ENCODE data around the gene DDX24.

The DDX24 gene

DNA sequence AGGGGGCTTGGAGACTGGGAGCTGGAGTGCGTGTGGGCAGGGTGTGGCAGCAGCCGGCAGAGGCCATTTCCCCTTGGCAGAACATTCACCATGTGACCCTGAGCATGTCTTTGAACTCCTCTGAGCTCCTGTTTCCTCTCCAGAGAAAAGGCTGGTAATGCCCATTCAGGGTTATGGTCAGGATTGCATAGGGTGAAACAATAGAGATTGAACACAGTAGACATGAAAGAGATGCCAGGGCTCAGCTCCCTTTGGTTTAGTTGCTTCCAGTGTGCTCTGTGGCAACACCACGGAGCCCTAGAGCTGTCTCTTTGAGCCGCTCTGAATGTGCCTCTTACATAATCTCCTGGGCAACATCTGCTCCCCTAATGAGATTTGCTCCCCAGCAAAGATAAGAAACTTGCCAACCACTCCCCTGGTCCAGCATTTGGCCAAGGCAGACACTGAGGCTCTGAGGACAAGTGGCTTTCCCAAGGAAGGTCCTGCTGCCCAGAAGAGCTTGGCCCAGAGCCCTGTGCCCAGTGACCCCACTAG is 34.1 kb upstream of the DDX24 start:
- H3K4me1 ChIP-seq (ENCODE audit: control insufficient read depth, insufficient read depth, low read length): peaks cover 12% of the 10 kb centered on the region
- peak overlapping the region; percentile 11 for H3K27ac ChIP-seq (ENCODE audit: low read length)
- peaks cover 2 to 4% of the 10 kb centered on the region in 2 donors for H3K27me3 ChIP-seq (ENCODE audit: control insufficient read depth in 1 of 2, insufficient read depth in 2 of 2, low read length in 2 of 2)
- H3K36me3 ChIP-seq (ENCODE audit: control insufficient read depth in 2 of 2, insufficient read depth in 2 of 2, low read length in 2 of 2): no peaks in the 10 kb centered on the region
- no peak overlapping the region for H3K9ac ChIP-seq (ENCODE audit: low read length in 2 of 2)
- H3K9me3 ChIP-seq (ENCODE audit: control insufficient read depth in 2 of 2, low read length in 2 of 2): peaks cover 6 to 9% of the 10 kb centered on the region in 2 donors
- H3K4me3 ChIP-seq (ENCODE audit: low read length in 2 of 2): no peak overlapping the region

DNA sequence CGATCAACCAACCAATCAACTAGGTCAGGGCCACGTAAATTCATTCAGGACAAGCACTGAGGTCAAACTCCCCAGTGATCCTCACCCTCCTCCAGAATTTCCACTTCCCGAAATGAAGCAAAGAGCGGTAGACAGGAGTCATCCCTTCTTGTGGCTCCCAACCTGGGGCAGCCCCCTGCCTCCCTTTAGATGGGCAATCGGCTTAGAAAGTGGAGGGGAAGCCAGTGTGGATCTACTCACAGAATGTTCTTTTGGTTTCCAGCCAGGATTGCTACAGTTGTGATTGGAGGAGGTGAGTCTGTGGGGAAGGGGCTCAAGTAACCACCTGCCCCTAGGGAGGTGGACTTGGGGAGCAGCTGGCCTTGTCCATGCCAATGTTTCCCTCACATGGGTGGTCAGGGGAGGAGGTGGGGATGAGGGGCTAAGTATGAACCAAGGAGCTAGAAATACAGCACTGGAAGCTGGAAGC is 33.6 kb upstream of the DDX24 start:
- H3K36me3 ChIP-seq (ENCODE audit: control insufficient read depth in 2 of 2, insufficient read depth in 2 of 2, low read length in 2 of 2): no peaks in the 10 kb centered on the region
- no peak overlapping the region for H3K9ac ChIP-seq (ENCODE audit: low read length in 2 of 2)
- no peak overlapping the region for H3K4me3 ChIP-seq (ENCODE audit: low read length in 2 of 2)
- peak overlapping the region; percentile 11 for H3K27ac ChIP-seq (ENCODE audit: low read length)
- peaks cover 4% of the 10 kb centered on the region in 2 donors for H3K9me3 ChIP-seq (ENCODE audit: control insufficient read depth in 2 of 2, low read length in 2 of 2)
- peaks cover 2 to 4% of the 10 kb centered on the region in 2 donors for H3K27me3 ChIP-seq (ENCODE audit: control insufficient read depth in 1 of 2, insufficient read depth in 2 of 2, low read length in 2 of 2)
- H3K4me1 ChIP-seq (ENCODE audit: control insufficient read depth, insufficient read depth, low read length): peaks cover 15% of the 10 kb centered on the region

DNA sequence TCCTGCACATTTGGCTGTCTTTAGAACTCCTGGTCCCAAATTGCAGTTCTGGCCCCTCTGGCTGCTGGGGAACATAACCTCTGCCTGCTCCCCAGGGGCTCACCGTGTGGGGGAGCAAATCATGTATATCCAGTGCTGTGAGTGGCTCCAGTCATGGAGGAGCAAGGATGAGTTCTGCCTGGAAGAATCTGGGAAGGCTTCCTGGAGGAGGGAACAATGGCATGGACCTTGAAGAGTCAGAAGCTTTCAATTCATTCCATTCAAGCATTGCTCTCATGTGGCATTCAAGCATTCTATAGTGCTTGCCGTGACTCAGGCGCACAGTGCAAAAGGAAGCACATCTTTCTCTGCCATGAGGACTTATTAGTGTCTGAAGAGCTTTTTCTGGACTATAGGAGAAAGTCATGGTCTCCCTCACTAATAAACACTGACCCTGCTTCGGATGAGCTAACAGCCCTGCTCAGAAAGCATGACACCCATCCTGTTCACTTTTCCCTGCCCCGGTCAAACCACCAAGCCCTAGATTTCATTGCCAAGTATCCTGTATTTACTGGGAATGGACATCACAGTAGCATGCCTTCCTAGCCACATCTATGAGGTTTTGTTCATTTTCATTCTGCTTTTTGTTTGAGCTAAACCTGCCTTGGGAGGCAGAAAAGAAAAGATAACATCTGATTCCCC is 33.0 kb upstream of the DDX24 start:
- Histone ChIP-seq H3K9me3 (ENCODE audit: control insufficient read depth in 2 of 2, low read length in 2 of 2) (no peaks in the 10 kb centered on the region), H3K27ac (ENCODE audit: low read length) (peak overlapping the region; percentile 11), H3K4me3 (ENCODE audit: low read length in 2 of 2) (no peak overlapping the region), H3K4me1 (ENCODE audit: control insufficient read depth, insufficient read depth, low read length) (peaks cover 15% of the 10 kb centered on the region), H3K36me3 (ENCODE audit: control insufficient read depth in 2 of 2, insufficient read depth in 2 of 2, low read length in 2 of 2) (no peaks in the 10 kb centered on the region), H3K27me3 (ENCODE audit: control insufficient read depth in 1 of 2, insufficient read depth in 2 of 2, low read length in 2 of 2) (peaks cover 2 to 4% of the 10 kb centered on the region in 2 donors), H3K9ac (ENCODE audit: low read length in 2 of 2) (no peak overlapping the region)

DNA sequence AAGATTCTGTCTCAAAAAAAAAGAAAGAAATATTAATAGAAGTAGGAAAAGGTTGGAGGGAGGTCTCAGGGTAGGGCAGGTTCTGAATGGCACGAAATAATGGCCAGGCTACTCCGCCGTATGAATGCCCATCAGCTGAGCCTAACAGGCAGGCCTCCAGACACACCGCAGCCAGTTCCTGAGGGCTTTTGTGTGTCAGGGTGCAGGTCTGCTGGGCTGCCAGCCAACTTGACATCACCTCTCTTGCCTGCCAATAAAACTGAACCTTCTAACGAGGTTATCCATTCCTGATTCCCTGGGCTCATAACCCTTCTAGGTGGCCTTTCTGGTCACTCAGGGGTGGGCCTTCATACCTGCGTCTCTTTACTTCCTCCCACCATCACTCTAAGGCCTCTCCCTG is 32.5 kb upstream of the DDX24 start:
- H3K27ac ChIP-seq (ENCODE audit: low read length): peak overlapping the region; percentile 11
- H3K4me3 ChIP-seq (ENCODE audit: low read length in 2 of 2): no peak overlapping the region
- no peaks in the 10 kb centered on the region for H3K36me3 ChIP-seq (ENCODE audit: control insufficient read depth in 2 of 2, insufficient read depth in 2 of 2, low read length in 2 of 2)
- H3K4me1 ChIP-seq (ENCODE audit: control insufficient read depth, insufficient read depth, low read length): peaks cover 15% of the 10 kb centered on the region
- no peak overlapping the region for H3K9ac ChIP-seq (ENCODE audit: low read length in 2 of 2)
- no peaks in the 10 kb centered on the region for H3K9me3 ChIP-seq (ENCODE audit: control insufficient read depth in 2 of 2, low read length in 2 of 2)
- H3K27me3 ChIP-seq (ENCODE audit: control insufficient read depth in 1 of 2, insufficient read depth in 2 of 2, low read length in 2 of 2): peaks cover 2 to 4% of the 10 kb centered on the region in 2 donors

DNA sequence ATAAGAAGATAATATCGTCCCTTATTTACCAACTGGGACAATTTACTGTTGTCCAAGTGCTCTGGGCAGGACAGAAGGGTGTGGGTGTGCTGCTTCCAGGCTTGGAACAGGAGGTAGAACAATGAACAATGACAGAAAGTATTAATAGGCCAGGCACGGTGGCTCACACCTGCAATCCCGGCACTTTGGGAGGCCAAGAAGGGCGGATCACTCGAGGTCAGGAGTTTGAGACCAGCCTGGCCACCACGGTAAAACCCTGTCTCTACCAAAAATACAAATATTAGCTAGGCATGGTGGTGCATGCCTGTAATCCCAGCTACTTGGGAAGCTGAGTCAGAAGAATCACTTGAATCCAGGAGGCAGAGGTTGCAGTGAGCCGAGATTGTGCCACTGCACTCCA is 32.1 kb upstream of the DDX24 start:
- peak overlapping the region in 1 of 2 donors; percentile 17 for H3K4me3 ChIP-seq (ENCODE audit: low read length in 2 of 2)
- H3K9me3 ChIP-seq (ENCODE audit: control insufficient read depth in 2 of 2, low read length in 2 of 2): no peaks in the 10 kb centered on the region
- peaks cover 2 to 4% of the 10 kb centered on the region in 2 donors for H3K27me3 ChIP-seq (ENCODE audit: control insufficient read depth in 1 of 2, insufficient read depth in 2 of 2, low read length in 2 of 2)
- H3K4me1 ChIP-seq (ENCODE audit: control insufficient read depth, insufficient read depth, low read length): peaks cover 15% of the 10 kb centered on the region
- H3K36me3 ChIP-seq (ENCODE audit: control insufficient read depth in 2 of 2, insufficient read depth in 2 of 2, low read length in 2 of 2): no peaks in the 10 kb centered on the region
- H3K27ac ChIP-seq (ENCODE audit: low read length): no peak overlapping the region
- H3K9ac ChIP-seq (ENCODE audit: low read length in 2 of 2): no peak overlapping the region

DNA sequence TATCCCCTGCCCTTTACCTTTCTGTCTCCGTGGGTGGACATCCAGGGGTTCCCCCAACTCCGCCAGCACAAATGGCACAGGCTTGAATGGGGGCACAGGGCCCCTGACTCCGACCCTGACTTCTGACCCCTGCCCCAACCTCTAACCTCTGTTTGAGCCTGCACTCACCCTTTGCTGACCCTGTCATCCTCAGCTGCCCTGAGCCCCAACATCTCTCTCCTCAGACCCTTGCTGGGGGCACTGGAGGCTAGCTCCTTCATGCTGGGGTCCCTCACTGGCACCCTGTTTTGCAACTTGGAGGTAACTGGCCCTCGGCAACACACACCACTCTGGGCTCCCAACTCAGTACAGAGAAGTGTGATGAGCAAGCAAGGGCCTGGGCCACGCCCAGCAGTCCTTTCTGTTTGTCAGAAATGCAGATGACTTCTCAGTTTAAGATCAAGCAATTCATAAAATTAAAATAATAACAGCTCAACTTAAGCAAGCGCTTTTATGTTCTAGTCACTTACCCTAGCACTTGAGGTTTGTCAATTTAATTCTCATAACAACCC is 31.6 kb upstream of the DDX24 start:
- H3K4me3 ChIP-seq (ENCODE audit: low read length in 2 of 2): peak overlapping the region in 1 of 2 donors; percentile 17
- H3K36me3 ChIP-seq (ENCODE audit: control insufficient read depth in 2 of 2, insufficient read depth in 2 of 2, low read length in 2 of 2): no peaks in the 10 kb centered on the region
- H3K9me3 ChIP-seq (ENCODE audit: control insufficient read depth in 2 of 2, low read length in 2 of 2): no peaks in the 10 kb centered on the region
- H3K4me1 ChIP-seq (ENCODE audit: control insufficient read depth, insufficient read depth, low read length): peaks cover 15% of the 10 kb centered on the region
- H3K27ac ChIP-seq (ENCODE audit: low read length): no peak overlapping the region
- no peak overlapping the region for H3K9ac ChIP-seq (ENCODE audit: low read length in 2 of 2)
- peaks cover 2 to 4% of the 10 kb centered on the region in 2 donors for H3K27me3 ChIP-seq (ENCODE audit: control insufficient read depth in 1 of 2, insufficient read depth in 2 of 2, low read length in 2 of 2)

DNA sequence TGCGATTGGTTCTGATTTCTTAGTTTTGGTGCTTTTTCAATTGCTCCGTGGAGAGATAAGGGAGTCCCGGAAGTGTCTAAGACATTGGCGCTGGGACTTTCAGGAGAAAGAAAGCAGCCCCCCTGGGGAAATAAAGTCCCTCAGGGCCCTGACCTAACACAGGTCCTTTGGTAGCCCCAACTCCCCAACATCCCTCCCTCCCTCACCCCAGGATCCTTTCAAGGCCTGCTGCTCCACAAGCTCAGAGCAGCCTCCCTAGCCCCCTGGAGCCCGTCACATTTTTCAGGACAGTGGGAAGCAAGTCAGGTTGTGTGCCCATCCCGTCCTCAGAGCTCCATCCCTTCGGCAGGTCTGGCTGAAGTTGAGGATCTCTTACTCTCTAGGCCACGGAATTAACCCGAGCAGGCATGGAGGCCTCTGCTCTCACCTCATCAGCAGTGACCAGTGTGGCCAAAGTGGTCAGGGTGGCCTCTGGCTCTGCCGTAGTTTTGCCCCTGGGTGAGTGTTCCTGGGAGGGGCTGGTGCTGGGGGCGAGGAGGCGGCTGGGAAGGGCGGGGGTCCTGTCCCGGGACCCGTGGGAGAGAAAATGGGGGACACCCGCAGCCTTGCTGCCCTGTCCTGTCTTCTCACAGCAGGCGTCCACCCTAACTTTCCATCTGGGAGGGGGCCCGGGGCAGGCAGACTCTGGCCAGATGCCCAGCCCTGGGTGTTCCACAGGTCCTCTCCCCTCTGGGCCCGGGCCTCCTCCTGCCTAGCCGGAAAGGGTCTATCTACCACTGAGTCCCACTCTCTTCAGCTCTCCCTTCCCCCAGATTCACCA is 30.5 kb upstream of the DDX24 start:
- Histone ChIP-seq H3K4me1 (ENCODE audit: control insufficient read depth, insufficient read depth, low read length) (peaks cover 15% of the 10 kb centered on the region), H3K36me3 (ENCODE audit: control insufficient read depth in 2 of 2, insufficient read depth in 2 of 2, low read length in 2 of 2) (no peaks in the 10 kb centered on the region), H3K27me3 (ENCODE audit: control insufficient read depth in 1 of 2, insufficient read depth in 2 of 2, low read length in 2 of 2) (peaks cover 2% of the 10 kb centered on the region in 2 donors), H3K4me3 (ENCODE audit: low read length in 2 of 2) (peak overlapping the region in 1 of 2 donors; percentile 62), H3K9me3 (ENCODE audit: control insufficient read depth in 2 of 2, low read length in 2 of 2) (no peaks in the 10 kb centered on the region), H3K9ac (ENCODE audit: low read length in 2 of 2) (peak overlapping the region; percentile 42 to 53), H3K27ac (ENCODE audit: low read length) (no peak overlapping the region)

DNA sequence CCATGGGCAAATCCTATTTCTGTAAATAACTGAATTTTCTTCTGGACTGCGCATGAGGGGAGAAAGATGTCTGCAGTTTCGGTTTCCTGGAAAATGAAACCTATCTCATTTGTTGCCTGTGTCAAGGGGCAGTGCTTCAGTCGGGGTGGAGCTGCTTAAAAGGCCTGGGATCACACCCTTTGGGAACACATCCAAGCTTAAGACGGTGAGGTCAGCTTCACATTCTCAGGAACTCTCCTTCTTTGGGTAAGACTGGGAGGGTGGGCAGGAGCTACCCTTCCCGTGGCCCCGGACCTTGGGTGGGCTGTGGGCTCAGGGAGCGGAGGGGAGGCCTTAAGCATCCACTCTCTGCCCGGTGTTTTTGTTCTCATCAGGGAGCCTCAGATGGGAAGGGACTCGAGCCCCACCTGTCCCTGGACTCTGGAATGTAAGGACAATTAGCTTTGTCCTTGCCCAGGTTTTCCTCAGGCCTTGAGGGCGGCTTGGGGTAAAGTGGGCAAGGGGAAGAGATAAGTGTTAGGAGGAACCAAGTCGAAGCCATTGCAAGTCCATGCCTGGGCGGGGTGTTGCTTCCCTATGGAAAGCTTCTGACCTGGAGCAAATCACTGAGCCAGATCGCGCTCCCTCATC is 29.7 kb upstream of the DDX24 start, which contains the start of gene IFI27:
Gene IFI27, plus strand, starts transcription at position 185 of the 630 bp plus-strand sequence.
- peak within 1 kb of the TSS; percentile 37 for H3K27ac ChIP-seq (ENCODE audit: low read length)
- H3K27me3 ChIP-seq (ENCODE audit: control insufficient read depth in 1 of 2, insufficient read depth in 2 of 2, low read length in 2 of 2): peaks cover 0 to 2% of the 10 kb centered on the region in 2 donors
- H3K9ac ChIP-seq (ENCODE audit: low read length in 2 of 2): peak within 1 kb of the TSS; percentile 42 to 53
- peak within 1 kb of the TSS in 1 of 2 donors; percentile 62 for H3K4me3 ChIP-seq (ENCODE audit: low read length in 2 of 2)
- no peaks in the 10 kb centered on the region for H3K36me3 ChIP-seq (ENCODE audit: control insufficient read depth in 2 of 2, insufficient read depth in 2 of 2, low read length in 2 of 2)
- H3K9me3 ChIP-seq (ENCODE audit: control insufficient read depth in 2 of 2, low read length in 2 of 2): no peaks in the 10 kb centered on the region
- H3K4me1 ChIP-seq (ENCODE audit: control insufficient read depth, insufficient read depth, low read length): peaks cover 15% of the 10 kb centered on the region

DNA sequence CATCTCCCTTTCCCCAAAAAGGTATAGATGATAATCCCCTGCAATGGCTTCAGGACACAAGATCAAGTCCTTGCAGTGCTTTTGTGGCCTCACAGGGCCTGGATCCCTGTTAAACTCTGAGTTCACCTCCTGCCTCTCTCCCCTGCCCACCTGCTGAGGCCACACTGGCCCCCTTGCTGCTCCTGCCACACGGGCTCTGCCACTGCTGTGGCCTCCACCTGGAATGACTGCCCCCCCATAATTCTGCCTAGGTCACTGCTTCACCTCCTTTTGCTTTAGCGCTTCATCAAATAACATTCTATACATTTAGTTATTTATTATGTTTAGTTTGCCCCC is 28.9 kb upstream of the DDX24 start:
- Histone ChIP-seq H3K27me3 (ENCODE audit: control insufficient read depth in 1 of 2, insufficient read depth in 2 of 2, low read length in 2 of 2) (no peaks in the 10 kb centered on the region), H3K9me3 (ENCODE audit: control insufficient read depth in 2 of 2, low read length in 2 of 2) (no peaks in the 10 kb centered on the region), H3K4me1 (ENCODE audit: control insufficient read depth, insufficient read depth, low read length) (peaks cover 14% of the 10 kb centered on the region), H3K36me3 (ENCODE audit: control insufficient read depth in 2 of 2, insufficient read depth in 2 of 2, low read length in 2 of 2) (no peaks in the 10 kb centered on the region), H3K4me3 (ENCODE audit: low read length in 2 of 2) (no peak overlapping the region), H3K9ac (ENCODE audit: low read length in 2 of 2) (no peak overlapping the region), H3K27ac (ENCODE audit: low read length) (no peak overlapping the region)

DNA sequence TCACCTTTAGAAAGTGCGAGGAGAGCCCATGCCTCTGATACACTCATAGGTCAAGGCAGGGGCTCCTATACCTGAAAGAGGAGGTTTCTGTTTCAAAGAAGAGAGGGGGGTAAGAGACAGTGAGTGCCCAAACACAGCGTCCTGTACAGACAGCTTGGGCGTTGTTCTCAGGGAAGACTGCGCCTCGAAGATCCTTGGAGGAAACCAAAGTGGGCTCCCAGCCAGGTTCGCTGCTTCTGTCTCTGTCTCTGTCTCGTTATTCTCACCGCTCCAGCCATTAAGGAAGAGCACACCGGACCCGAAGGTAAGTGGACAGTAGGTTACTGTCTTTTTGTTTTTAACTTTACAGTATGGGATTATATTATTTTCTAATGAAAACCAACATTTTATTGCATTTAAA is 23.7 kb upstream of the DDX24 start:
- Histone ChIP-seq H3K9ac (ENCODE audit: low read length in 2 of 2) (no peak overlapping the region), H3K9me3 (ENCODE audit: control insufficient read depth in 2 of 2, low read length in 2 of 2) (no peaks in the 10 kb centered on the region), H3K4me3 (ENCODE audit: low read length in 2 of 2) (no peak overlapping the region), H3K36me3 (ENCODE audit: control insufficient read depth in 2 of 2, insufficient read depth in 2 of 2, low read length in 2 of 2) (no peaks in the 10 kb centered on the region), H3K4me1 (ENCODE audit: control insufficient read depth, insufficient read depth, low read length) (peaks cover under 1% of the 10 kb centered on the region), H3K27ac (ENCODE audit: low read length) (no peak overlapping the region), H3K27me3 (ENCODE audit: control insufficient read depth in 1 of 2, insufficient read depth in 2 of 2, low read length in 2 of 2) (no peaks in the 10 kb centered on the region)

All from stomach smooth muscle (tissue), 2 donors.